ENCODE data around the gene NETO1.

Gene NETO1

GRCh38 chr18:72830109-72830508, 37.7 kb downstream of the NETO1 start:
- CTCF ChIA-PET = no interaction called here
- DNase-seq (ENCODE audit: low spot score) = no peak
- POLR2A ChIA-PET (ENCODE audit: low non-redundant PET) = no interaction called here
- H3K27ac ChIP-seq = no peak overlapping the region
- no peak for TF ChIP-seq CTCF (conservative IDR thresholded peaks at IDR 0.05; ENCODE audit: low read depth)

DNA sequence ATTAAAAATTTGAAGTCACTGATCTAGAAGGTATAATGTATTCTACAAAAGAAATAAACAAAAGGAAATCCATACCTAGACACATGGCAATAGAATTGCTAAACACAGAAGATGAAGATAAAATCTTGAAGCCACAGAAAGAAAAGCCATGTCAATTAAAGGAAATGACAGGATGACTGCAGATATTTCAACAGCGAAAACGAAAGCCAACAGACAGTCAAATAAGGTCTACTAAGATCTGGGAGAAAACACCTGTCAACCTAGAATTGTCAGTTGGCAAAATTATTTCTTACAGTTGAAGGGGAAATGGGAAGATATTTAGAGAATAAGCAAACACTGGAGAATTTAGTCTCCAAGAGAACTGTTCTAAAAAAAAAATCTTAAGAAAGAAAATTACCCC, 39.2 kb downstream of the NETO1 start:
- no peak overlapping the region for H3K27ac ChIP-seq
- no peak for DNase-seq (ENCODE audit: low spot score)
- no peak for TF ChIP-seq CTCF (conservative IDR thresholded peaks at IDR 0.05; ENCODE audit: low read depth)
- ChIA-PET POLR2A (ENCODE audit: low non-redundant PET) (no interaction called here), CTCF (no interaction called here)

DNA sequence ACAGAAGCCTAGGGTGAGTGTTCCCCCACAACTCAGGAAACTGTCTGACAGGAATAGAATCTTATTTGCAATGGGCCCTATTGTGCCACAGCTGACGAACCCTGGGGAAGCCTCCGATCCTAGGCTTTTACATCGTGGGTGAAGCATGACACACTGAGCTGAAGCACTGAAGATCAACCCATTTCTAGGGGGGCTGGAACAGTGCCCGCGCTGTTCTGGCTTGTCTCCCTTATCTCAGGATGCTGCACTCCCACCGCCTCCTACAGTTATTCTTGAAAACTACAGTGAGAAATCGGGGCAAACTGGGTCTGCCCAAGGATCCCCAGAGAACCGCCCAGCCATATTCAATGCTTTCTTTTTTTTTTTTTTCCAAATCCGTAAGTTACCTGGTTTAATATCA, 41.1 kb downstream of the NETO1 start:
- ChIA-PET POLR2A (ENCODE audit: low non-redundant PET) (no interaction called here), CTCF (no interaction called here)
- TF ChIP-seq CTCF (conservative IDR thresholded peaks at IDR 0.05; ENCODE audit: low read depth) = no peak
- no peak overlapping the region for H3K27ac ChIP-seq
- DNase-seq (ENCODE audit: low spot score) = no peak

- no peak for DNase-seq (ENCODE audit: low spot score)
- CTCF ChIA-PET = no interaction called here
- TF ChIP-seq CTCF (conservative IDR thresholded peaks at IDR 0.05; ENCODE audit: low read depth) = no peak
- no peak overlapping the region for H3K27ac ChIP-seq
- POLR2A ChIA-PET (ENCODE audit: low non-redundant PET) = no interaction called here
Measured at GRCh38 chr18:72823345-72823744, 44.4 kb downstream of the NETO1 start.

GRCh38 chr18:72822202-72822601, 45.6 kb downstream of the NETO1 start:
- POLR2A ChIA-PET (ENCODE audit: low non-redundant PET) = no interaction called here
- TF ChIP-seq CTCF (conservative IDR thresholded peaks at IDR 0.05; ENCODE audit: low read depth) = no peak
- DNase-seq (ENCODE audit: low spot score) = no peak
- H3K27ac ChIP-seq = no peak overlapping the region
- CTCF ChIA-PET = no interaction called here

GRCh38 chr18:72820571-72820970, 47.2 kb downstream of the NETO1 start:
- H3K27ac ChIP-seq = no peak overlapping the region
- TF ChIP-seq CTCF (conservative IDR thresholded peaks at IDR 0.05; ENCODE audit: low read depth) = no peak
- DNase-seq (ENCODE audit: low spot score) = no peak
- CTCF ChIA-PET = no interaction called here
- POLR2A ChIA-PET (ENCODE audit: low non-redundant PET) = no interaction called here

- TF ChIP-seq CTCF (conservative IDR thresholded peaks at IDR 0.05; ENCODE audit: low read depth) = no peak
- H3K27ac ChIP-seq = no peak overlapping the region
- ChIA-PET CTCF (no interaction called here), POLR2A (ENCODE audit: low non-redundant PET) (no interaction called here)
- DNase-seq (ENCODE audit: low spot score) = no peak
Measured at GRCh38 chr18:72819050-72819449, 48.7 kb downstream of the NETO1 start.

Data from RWPE1 (cell line).